ENCODE results near the gene MNDA.

- TF ChIP-seq, protein P1, sequence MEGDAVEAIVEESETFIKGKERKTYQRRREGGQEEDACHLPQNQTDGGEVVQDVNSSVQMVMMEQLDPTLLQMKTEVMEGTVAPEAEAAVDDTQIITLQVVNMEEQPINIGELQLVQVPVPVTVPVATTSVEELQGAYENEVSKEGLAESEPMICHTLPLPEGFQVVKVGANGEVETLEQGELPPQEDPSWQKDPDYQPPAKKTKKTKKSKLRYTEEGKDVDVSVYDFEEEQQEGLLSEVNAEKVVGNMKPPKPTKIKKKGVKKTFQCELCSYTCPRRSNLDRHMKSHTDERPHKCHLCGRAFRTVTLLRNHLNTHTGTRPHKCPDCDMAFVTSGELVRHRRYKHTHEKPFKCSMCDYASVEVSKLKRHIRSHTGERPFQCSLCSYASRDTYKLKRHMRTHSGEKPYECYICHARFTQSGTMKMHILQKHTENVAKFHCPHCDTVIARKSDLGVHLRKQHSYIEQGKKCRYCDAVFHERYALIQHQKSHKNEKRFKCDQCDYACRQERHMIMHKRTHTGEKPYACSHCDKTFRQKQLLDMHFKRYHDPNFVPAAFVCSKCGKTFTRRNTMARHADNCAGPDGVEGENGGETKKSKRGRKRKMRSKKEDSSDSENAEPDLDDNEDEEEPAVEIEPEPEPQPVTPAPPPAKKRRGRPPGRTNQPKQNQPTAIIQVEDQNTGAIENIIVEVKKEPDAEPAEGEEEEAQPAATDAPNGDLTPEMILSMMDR (conservative IDR thresholded peaks at IDR 0.05; ENCODE audit: low read depth, low read length): no peak
- TF ChIP-seq EZH2 (IDR thresholded peaks at IDR 0.05; ENCODE audit: borderline replicate concordance, low read depth, low read length, poor library complexity, severe bottlenecking): no peak
Measured at GRCh38 chr1:158838660-158839059, 7.5 kb downstream of the MNDA start.

All from A673 (cell line).